Renal cortex interstitium (tissue), 11 donors: Measurements from ENCODE around the gene CACNA1D. TPM values are rescaled to one million over a fixed set of nuclear protein-coding genes. Genes with fewer than 3 reads are reported as not detected.

ENCODE experiments used
- DNase-seq, 11 donors: peaks; one replicate each; pipeline ENCODE4 v3.0.0-alpha.2; 2013; ENCODE audit warnings: low read depth in 9 of 11, low spot score in 4 of 11; ENCODE audit errors: extremely low read depth in 1 of 11
- polyA plus RNA-seq, 3 donors: library from polyadenylated mRNA; unstranded; fragments of 120-200 nt; gene quantifications; one replicate each; pipeline ENCODE4 v1.2.1, GENCODE V29; 2013; ENCODE audit not compliant: insufficient read length in 3 of 3

Gene CACNA1D
- polyA plus RNA-seq, 3 donors, result 11.0 to 18.2 (median 12.9) TPM

DNA sequence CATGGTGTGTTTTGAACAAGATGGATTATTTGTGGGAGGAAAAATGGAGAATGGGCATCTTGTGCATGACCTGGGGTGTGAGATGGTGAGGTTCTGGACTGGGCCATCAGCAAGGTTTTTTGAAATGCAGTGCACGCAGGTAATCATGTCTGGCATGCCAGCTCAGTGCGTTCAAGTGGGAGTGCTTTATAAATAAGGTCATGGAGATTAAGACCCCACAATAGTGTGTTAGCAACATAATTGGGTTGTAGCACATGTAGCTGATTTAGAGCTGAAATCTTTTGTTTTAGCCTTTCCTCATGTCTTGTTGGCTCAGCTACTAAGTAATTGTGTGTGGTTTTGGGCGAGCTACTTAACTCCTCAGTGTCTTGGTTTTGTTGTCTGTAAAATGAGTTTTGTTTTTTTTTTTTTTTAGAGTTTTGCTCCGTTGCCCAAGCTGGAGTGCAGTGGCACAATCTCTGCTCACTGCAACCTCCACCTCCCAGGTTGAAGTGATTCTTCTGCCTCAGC lies 3.9 kb upstream of the CACNA1D start:
- DNase-seq, result no peak

- no peak for DNase-seq
Observed at GRCh38 chr3:53491276-53491675, 3.1 kb upstream of the CACNA1D start.

DNA sequence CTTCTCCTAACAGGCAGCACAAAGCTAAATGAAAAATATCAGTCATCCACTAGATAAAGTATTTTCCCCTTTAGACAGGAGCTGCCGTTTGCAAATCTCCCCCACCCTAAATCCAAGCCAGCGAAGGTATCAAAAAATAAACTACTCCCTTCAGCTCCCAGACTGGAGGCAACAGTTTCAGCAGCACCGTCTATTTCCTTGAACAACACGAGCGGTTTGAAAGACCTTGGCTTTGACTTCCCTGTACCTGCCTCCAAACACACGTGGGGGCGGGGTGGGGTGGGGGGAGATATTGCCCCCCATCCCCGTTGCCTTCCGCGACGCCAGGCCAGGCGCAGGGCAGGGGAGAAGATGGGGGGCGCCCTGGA lies 832 bp upstream of the CACNA1D start:
- DNase-seq, result no peak

GRCh38 chr3:53495146-53495519 lies 722 bp downstream of the CACNA1D start:
- no peak for DNase-seq

- no peak for DNase-seq
Observed at GRCh38 chr3:53495520-53496391, 1.3 kb downstream of the CACNA1D start.

DNA sequence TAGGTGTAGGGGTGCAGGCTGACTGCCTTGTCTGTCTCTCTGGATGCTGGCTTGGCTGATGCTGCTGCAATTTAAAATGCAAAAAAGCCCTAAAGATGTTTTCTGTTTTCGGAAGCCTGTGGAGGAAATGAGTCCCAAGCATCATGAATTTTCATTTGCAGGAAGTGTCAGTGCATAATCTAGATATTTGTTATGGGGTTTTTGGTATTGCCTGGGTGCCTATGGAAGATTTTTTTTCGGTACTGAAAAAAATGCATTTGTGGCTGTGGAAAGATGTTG lies 1.9 kb downstream of the CACNA1D start:
- no peak for DNase-seq

GRCh38 chr3:53496984-53497383 lies 2.6 kb downstream of the CACNA1D start:
- DNase-seq, result no peak

DNA sequence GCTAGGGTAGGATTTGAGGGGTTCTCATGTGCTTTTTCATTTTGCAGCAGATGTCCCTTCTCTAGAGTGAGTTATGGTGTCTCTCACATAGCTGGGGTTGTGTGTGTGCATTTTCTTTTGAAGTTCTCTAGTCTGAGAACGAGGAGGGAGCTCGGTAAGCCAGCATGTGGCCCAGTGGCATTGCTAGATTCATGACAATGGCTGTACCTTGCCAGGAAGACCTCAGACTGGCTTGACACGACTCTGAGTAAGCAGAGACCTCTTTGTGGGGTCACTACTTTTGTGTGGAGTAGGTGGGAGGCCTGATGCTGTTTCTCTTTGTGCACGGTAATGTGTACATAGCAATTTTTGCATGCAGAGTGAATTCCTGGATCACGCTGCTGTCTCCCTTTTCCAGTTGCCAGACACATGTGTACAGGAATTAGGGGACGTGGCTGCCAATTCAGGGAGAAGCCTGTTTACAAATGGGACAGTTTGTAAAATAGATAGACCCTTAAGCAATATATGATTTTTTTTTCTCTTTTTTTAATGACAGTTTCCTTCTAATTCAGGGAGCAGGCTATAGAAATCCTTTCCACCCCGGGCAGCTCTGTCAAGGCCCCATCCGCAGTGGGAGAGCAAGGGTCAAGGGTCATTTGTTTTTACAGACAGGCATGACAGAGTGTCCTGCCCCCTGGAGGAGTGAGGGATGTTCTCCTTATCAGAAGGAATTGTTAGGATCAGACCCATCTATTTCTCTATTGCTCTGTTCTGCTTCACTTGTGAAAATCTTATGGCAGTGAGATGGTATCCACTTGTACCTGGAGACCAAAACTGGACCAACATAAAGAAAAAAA lies 4.6 kb downstream of the CACNA1D start:
- DNase-seq, result no peak

DNA sequence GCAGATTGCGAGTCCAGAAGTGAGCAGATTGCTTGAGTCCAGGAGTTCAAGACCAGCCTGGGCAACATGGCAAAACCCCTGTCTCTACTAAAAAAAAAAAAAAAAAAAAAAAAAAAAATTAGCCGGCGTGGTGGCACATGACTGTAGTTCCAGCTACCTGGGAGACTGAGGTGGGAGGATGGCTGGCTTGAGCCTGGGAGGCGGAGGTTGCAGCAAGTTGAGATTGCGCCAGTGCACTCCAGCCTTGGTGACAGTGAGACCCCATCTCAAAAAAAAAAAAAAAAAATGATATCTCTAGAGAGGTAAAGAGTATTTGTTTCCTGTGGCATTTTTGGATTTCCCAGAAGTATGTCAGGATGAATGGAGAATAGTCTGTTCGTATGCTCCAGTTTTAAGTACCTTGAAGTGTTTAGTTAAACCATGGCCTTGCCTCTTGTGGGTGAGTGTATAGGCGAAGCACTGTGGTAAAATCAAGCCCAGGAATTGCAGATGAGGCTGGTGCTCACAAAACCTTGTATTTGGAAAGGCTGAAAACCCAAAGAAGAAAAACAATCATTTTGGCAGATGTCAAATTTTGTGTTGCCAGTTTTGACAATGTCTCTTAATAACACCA lies 5.9 kb downstream of the CACNA1D start:
- no peak for DNase-seq

GRCh38 chr3:53501178-53501577 lies 6.8 kb downstream of the CACNA1D start:
- DNase-seq, result no peak

DNA sequence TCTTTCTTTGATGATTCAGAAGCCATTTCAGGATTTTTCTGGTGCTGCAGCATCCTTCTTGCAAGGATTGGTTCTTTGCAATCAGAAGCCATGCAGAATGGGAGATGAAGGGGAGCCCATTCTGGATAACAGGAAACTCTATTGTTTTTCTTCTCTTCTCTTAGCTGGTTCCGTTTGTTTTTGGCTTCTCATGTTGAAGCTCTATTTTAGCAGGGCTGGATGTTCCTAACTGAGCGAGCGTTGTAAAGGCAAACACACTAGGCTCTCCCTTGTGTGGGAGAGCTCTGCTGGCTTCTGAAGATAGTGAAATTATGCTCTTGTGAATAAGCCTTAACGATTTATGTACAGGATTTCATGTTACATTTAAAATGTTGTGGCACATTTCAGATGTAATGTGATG lies 8.3 kb downstream of the CACNA1D start:
- DNase-seq, result no peak

DNA sequence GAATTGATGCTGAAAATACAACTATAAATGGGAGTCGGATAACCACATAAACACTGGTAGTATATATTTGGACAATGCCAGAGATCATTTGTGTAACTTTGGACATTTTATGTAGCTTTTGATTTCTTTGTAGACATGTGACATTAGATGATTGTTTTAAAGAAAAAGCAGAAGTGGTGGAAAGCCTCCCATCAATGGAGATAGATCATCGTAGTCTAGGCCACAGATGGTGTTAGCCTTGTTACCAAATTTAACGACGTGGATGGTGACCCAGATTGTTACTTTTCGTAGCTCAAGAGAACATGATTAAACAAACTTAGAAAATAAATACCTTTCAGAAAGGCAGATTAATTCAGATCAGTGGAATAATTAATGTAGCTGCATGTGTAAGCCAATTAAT lies 8.8 kb downstream of the CACNA1D start:
- no peak for DNase-seq

DNA sequence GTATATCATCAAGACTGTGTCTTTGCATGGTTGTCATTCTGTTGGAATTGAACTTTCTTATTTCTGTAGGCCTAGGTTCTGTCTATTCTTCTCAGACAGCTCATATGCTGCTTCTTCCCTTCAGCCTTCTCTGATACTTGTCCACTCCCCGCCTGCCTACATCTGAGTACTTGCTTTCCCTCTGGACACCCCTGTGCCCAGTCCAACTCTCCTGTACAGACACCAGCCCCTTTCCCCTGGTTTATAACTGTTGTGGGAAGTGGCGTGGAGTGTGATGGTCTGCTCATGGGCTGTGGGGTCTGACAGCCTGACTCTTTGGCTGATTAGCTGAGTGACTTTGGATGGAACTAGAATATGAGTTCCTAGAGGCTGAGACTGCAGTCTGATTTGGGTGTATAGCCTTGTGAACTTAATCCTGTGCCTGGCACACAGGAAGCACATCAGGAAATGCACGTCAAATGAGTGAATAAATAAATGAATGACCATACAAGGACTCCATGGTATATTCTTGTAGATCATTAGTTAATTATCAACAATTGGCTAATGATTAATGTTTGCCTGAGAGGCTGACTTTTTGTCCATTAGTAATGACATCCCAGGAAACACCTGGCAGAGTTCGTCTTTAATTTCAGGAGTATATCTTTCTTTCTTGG lies 11.8 kb downstream of the CACNA1D start:
- DNase-seq, result peak in 1 of 11 donors; percentile 29

GRCh38 chr3:53506763-53507145 lies 12.3 kb downstream of the CACNA1D start:
- DNase-seq, result no peak

- DNase-seq, result no peak
Observed at GRCh38 chr3:53509494-53509893, 15.1 kb downstream of the CACNA1D start.

GRCh38 chr3:53510508-53510907 lies 16.1 kb downstream of the CACNA1D start:
- no peak for DNase-seq

DNA sequence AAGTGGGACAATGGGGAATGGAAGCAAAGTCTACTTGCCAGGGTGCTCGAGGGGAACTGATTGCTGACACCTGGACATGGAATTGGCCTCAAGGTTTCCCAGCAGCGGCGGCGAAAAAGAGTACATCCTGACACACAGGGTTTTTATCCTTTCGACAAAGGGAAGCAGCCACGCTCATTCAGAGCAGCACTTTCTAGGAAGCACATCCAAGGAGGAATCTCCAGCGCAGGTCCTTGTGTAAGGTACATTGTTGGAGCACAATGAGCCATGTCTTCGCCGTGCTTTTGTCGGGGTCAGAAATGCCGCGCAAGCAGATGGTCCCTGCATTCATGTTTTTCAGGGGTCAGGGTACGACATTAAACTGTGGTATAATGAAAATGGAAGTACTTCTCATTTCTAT lies 16.8 kb downstream of the CACNA1D start:
- DNase-seq, result no peak

- no peak for DNase-seq
Observed at GRCh38 chr3:53513556-53514190, 19.3 kb downstream of the CACNA1D start.

DNA sequence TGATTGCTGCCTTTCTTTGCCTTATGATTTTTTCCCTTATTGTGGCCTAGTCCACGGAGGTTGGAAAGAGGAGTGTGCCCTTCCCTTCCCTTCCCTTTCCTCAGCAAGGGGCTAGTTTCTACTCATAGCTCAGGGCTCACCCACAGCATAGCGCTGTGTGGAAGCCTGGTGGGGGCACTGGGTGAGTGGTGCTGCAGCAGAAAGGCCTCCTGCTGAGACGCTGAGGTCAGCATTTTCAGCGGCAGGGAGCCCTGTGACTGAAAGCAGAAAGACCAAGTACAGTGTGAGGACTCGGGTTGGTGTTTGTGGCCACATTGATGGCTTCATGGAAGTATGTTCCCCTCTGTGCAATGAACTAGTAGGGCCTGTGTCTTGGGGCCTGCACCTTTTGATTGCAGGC lies 21.9 kb downstream of the CACNA1D start:
- DNase-seq, result no peak
